Parathyroid adenoma (tissue), 2 donors: Measurements from ENCODE around the gene TAMALIN.

ENCODE experiments used
- H2AFZ ChIP-seq: fragments of 300-600 bp; sonication (generic); one replicate; pipeline ENCODE4 v1.7.0; 2017; ENCODE audit warnings: antibody characterized with exemption, mild to moderate bottlenecking
- H3K27ac ChIP-seq: fragments of 300-600 bp; sonication (generic); one replicate; pipeline ENCODE4 v1.7.0; 2017
- H3K27me3 ChIP-seq: fragments of 300-600 bp; sonication (generic); one replicate; pipeline ENCODE4 v1.7.0; 2017; ENCODE audit warnings: low read length; ENCODE audit not compliant: control insufficient read depth, insufficient read depth
- H3K36me3 ChIP-seq: fragments of 300-600 bp; sonication (generic); one replicate; pipeline ENCODE4 v1.7.0; 2017; ENCODE audit warnings: low read length; ENCODE audit not compliant: control insufficient read depth, insufficient read depth
- H3K4me1 ChIP-seq: fragments of 300-600 bp; sonication (generic); one replicate; pipeline ENCODE4 v1.7.0; 2017; ENCODE audit warnings: control low read depth
- H3K4me2 ChIP-seq: fragments of 300-600 bp; sonication (generic); one replicate; pipeline ENCODE4 v1.7.0; 2017; ENCODE audit warnings: low read length
- H3K4me3 ChIP-seq: fragments of 300-600 bp; sonication (generic); one replicate; pipeline ENCODE4 v1.7.0; 2017; ENCODE audit warnings: low read depth, low read length
- H3K79me2 ChIP-seq: fragments of 300-600 bp; sonication (generic); one replicate; pipeline ENCODE4 v1.7.0; 2017; ENCODE audit warnings: control low read depth
- H3K9ac ChIP-seq: fragments of 300-600 bp; sonication (generic); one replicate; pipeline ENCODE4 v1.7.0; 2017; ENCODE audit warnings: mild to moderate bottlenecking
- H3K9me3 ChIP-seq: fragments of 300-600 bp; sonication (generic); one replicate; pipeline ENCODE4 v1.7.0; 2017; ENCODE audit warnings: low read length; ENCODE audit not compliant: control insufficient read depth
- CTCF ChIP-seq: fragments of 300-600 bp; sonication (generic); IDR thresholded peaks from one replicate; pipeline ENCODE4 v1.7.0; 2017; ENCODE audit warnings: antibody characterized with exemption, mild to moderate bottlenecking
- donor health status: primary hyperparathyroidism.

TAMALIN gene

GRCh38 chr12:51960890-51961289 is 45.9 kb upstream of the TAMALIN start:
- Histone ChIP-seq H2AFZ (no peak overlapping the region), H3K4me2 (no peak overlapping the region), H3K4me1 (peaks cover 26% of the 10 kb centered on the region), H3K79me2 (peaks cover 68% of the 10 kb centered on the region), H3K27me3 (no peaks in the 10 kb centered on the region), H3K27ac (no peak overlapping the region), H3K9ac (no peak overlapping the region), H3K9me3 (no peaks in the 10 kb centered on the region), H3K4me3 (no peak overlapping the region), H3K36me3 (no peaks in the 10 kb centered on the region)
- no peak for TF ChIP-seq CTCF

- Histone ChIP-seq H3K4me1 (peaks cover 22% of the 10 kb centered on the region), H2AFZ (no peak overlapping the region), H3K27ac (no peak overlapping the region), H3K36me3 (no peaks in the 10 kb centered on the region), H3K9ac (no peak overlapping the region), H3K4me3 (no peak overlapping the region), H3K9me3 (no peaks in the 10 kb centered on the region), H3K4me2 (no peak overlapping the region), H3K27me3 (no peaks in the 10 kb centered on the region), H3K79me2 (peaks cover 68% of the 10 kb centered on the region)
- no peak for TF ChIP-seq CTCF
Observed at GRCh38 chr12:51961834-51962233, 44.9 kb upstream of the TAMALIN start.

- Histone ChIP-seq H3K4me3 (no peak overlapping the region), H2AFZ (no peak overlapping the region), H3K36me3 (no peaks in the 10 kb centered on the region), H3K4me1 (peaks cover 22% of the 10 kb centered on the region), H3K27ac (no peak overlapping the region), H3K79me2 (peaks cover 68% of the 10 kb centered on the region), H3K4me2 (no peak overlapping the region), H3K27me3 (no peaks in the 10 kb centered on the region), H3K9ac (no peak overlapping the region), H3K9me3 (no peaks in the 10 kb centered on the region)
- TF ChIP-seq CTCF = no peak
Observed at GRCh38 chr12:51962737-51963136, 44.0 kb upstream of the TAMALIN start.

- no peaks in the 10 kb centered on the region for H3K9me3 ChIP-seq
- no peak overlapping the region for H3K4me3 ChIP-seq
- no peak overlapping the region for H3K9ac ChIP-seq
- peaks cover 22% of the 10 kb centered on the region for H3K4me1 ChIP-seq
- H3K79me2 ChIP-seq = peaks cover 69% of the 10 kb centered on the region
- H2AFZ ChIP-seq = no peak overlapping the region
- TF ChIP-seq CTCF = no peak
- H3K27ac ChIP-seq = no peak overlapping the region
- no peaks in the 10 kb centered on the region for H3K36me3 ChIP-seq
- H3K27me3 ChIP-seq = no peaks in the 10 kb centered on the region
- no peak overlapping the region for H3K4me2 ChIP-seq
Observed at GRCh38 chr12:51963477-51963876, 43.3 kb upstream of the TAMALIN start.

GRCh38 chr12:51969643-51970042 is 37.1 kb upstream of the TAMALIN start:
- no peak for TF ChIP-seq CTCF
- Histone ChIP-seq H2AFZ (no peak overlapping the region), H3K4me2 (no peak overlapping the region), H3K79me2 (peaks cover 61% of the 10 kb centered on the region), H3K4me1 (peaks cover 39% of the 10 kb centered on the region), H3K27me3 (no peaks in the 10 kb centered on the region), H3K9me3 (no peaks in the 10 kb centered on the region), H3K27ac (no peak overlapping the region), H3K4me3 (no peak overlapping the region), H3K9ac (no peak overlapping the region), H3K36me3 (no peaks in the 10 kb centered on the region)
